Right lobe of liver (tissue), 4 donors: ENCODE results near the gene VASN.

Experiments used
- POLR2A ChIP-seq: fragments of 450-650 bp; IDR thresholded peaks from one replicate; pipeline ENCODE4 v1.6.1; 2017; ENCODE audit warnings: antibody characterized with exemption, mild to moderate bottlenecking
- TF ChIP-seq, protein P1 (sequence below), 4 donors: fragments of 200-600 bp in 3 of 4; fragments of 450-650 bp in 1 of 4; IDR thresholded peaks; one replicate each; pipeline versions ENCODE4 v1.5.1 to v1.8.0; 2016 to 2022; ENCODE audit warnings: antibody characterized with exemption in 4 of 4, mild to moderate bottlenecking in 2 of 4
- donor health status: DM: no; HTN: no; CAD: no.
- donor health status: DM: no; HTN: no; CAD: no.
- donor health status: DM: no; HTN: yes; CAD: no.

DNA sequence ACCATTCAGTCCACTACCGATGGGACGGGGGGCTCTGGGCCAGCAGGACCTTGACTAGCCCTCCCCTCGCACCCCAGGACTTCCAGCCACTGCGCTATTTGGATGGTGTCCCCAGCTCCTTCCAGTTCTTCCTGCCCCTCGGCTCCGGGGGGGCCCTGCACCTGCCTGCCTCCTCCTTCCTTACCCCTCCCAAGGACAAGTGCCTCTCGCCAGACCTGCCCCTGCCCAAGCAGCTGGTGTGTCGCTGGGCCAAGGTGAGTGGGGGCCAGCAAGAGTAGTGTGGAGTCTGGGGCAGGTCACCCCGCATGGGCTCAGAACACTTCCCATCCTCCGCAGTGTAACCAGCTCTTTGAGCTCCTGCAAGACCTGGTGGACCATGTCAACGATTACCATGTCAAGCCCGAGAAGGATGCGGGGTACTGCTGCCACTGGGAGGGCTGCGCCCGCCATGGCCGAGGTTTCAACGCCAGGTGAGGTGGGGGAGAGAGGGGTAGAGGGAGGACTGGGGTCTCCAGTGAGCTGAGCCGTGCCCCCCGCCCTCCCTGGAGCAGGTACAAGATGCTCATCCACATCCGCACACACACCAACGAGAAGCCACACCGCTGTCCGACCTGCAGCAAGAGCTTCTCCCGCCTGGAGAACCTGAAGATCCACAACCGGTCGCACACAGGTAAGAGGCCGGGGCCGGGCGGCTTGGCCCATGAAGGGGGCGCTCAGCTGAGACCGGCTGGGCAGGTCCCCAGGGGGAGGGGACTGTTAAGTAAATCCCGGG is 36.7 kb upstream of the VASN start:
- TF ChIP-seq, protein P1, sequence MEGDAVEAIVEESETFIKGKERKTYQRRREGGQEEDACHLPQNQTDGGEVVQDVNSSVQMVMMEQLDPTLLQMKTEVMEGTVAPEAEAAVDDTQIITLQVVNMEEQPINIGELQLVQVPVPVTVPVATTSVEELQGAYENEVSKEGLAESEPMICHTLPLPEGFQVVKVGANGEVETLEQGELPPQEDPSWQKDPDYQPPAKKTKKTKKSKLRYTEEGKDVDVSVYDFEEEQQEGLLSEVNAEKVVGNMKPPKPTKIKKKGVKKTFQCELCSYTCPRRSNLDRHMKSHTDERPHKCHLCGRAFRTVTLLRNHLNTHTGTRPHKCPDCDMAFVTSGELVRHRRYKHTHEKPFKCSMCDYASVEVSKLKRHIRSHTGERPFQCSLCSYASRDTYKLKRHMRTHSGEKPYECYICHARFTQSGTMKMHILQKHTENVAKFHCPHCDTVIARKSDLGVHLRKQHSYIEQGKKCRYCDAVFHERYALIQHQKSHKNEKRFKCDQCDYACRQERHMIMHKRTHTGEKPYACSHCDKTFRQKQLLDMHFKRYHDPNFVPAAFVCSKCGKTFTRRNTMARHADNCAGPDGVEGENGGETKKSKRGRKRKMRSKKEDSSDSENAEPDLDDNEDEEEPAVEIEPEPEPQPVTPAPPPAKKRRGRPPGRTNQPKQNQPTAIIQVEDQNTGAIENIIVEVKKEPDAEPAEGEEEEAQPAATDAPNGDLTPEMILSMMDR (IDR thresholded peaks at IDR 0.05) = no peak
- no peak for TF ChIP-seq POLR2A
